K562 (cell line): Measurements from ENCODE around the gene TNNI2. TPM values are rescaled to one million over a fixed set of nuclear protein-coding genes. Genes with fewer than 3 reads are reported as not detected.

ENCODE experiments used
- ATAC-seq: fragments of 200-7000 bp; cut with Tn5 transposase; 3 replicates; pipeline ENCODE4 v1.9.1; 2020; ENCODE audit warnings: moderate library complexity
- BruUV-seq: library from RNA; stranded (reverse); fragments of 400-500 nt; replicated peaks from 2 replicates; lab custom pipeline; 2021; lab: Mats Ljungman, UMichigan
- CTCF ChIA-PET: fragments of 300-600 bp; formaldehyde crosslinking; extraction: SDS; loops from one replicate; lab custom pipeline; 2021; ENCODE audit warnings: low intra/inter-chr PET ratio; lab: Yijun Ruan, JAX
- POLR2A ChIA-PET: fragments of 300-600, 350-650 bp; sonication (Branson Sonifier 250); formaldehyde crosslinking; extraction: SDS; loops from one replicate; lab custom pipeline; 2021; ENCODE audit warnings: antibody characterized with exemption, inconsistent platforms; lab: Yijun Ruan, JAX
- DNase-seq, 4 experiments: peaks; one replicate each; pipeline versions ENCODE4 v3.0.0 to v3.0.0-alpha.2; 2011 to 2018; ENCODE audit warnings: low spot score in 3 of 4, mixed read lengths in 3 of 4; ENCODE audit errors: extremely low read depth in 1 of 4
- FAIRE-seq: peaks from 2 replicates; lab custom pipeline; 2011; peaks lifted over from hg19 to GRCh38; lab: Jason Lieb, UNC
- H2AFZ ChIP-seq: 2 replicates; pipeline ENCODE4 v1.6.0; 2011; ENCODE audit warnings: low read depth, low read length, control low read depth, inconsistent platforms
- H3K27ac ChIP-seq: fragments of 200-600 bp; 3 replicates; pipeline ENCODE4 v1.8.0; 2011; ENCODE audit warnings: low read depth, mild to moderate bottlenecking, control low read depth, inconsistent platforms, low read length, moderate library complexity, mixed read lengths; ENCODE audit errors: extremely low read depth
- H3K27me3 ChIP-seq, 2 experiments: fragments of 300-600 bp in 1 of 2; 2 replicates in 1 of 2; 3 replicates in 1 of 2; pipeline versions ENCODE4 v1.6.0 to v1.8.0; 2011; ENCODE audit warnings: inconsistent platforms in 2 of 2, low read length in 2 of 2, mild to moderate bottlenecking in 1 of 2, mixed read lengths in 1 of 2, moderate library complexity in 1 of 2; ENCODE audit not compliant: control insufficient read depth in 2 of 2, insufficient read depth in 2 of 2
- H3K36me3 ChIP-seq: fragments of 300-600 bp; 3 replicates; pipeline ENCODE4 v1.8.0; 2011; ENCODE audit warnings: mild to moderate bottlenecking, low read length, inconsistent platforms; ENCODE audit not compliant: control insufficient read depth, insufficient read depth
- H3K4me1 ChIP-seq, 2 experiments: fragments of 200-600 bp in 1 of 2; replicated peaks in 1 of 2; 2 replicates in 1 of 2; 3 replicates in 1 of 2; pipeline versions ENCODE4 v1.5.1 to v1.8.0; 2011; ENCODE audit warnings: inconsistent platforms in 2 of 2, low read length in 2 of 2, mild to moderate bottlenecking in 1 of 2, mixed read lengths in 1 of 2, moderate library complexity in 1 of 2; ENCODE audit not compliant: control insufficient read depth in 2 of 2, insufficient read depth in 2 of 2
- H3K4me2 ChIP-seq: 2 replicates; pipeline ENCODE4 v1.6.1; 2011; ENCODE audit warnings: low read length, control low read depth, inconsistent platforms, mixed read lengths; ENCODE audit not compliant: insufficient read depth
- H3K4me3 ChIP-seq: fragments of 200-600 bp; sonication (generic), shearing (Covaris generic); 2 replicates; pipeline ENCODE4 v1.5.1; 2016; ENCODE audit warnings: control low read depth, inconsistent platforms
- H3K79me2 ChIP-seq: fragments of 200-600 bp; 3 replicates; pipeline ENCODE4 v1.8.0; 2011; ENCODE audit warnings: low read length, inconsistent platforms; ENCODE audit not compliant: control insufficient read depth, insufficient read depth
- H3K9ac ChIP-seq, 2 experiments: 2 replicates each; pipeline versions ENCODE4 v1.6.0 to v1.6.1; 2011; ENCODE audit warnings: low read depth in 2 of 2, low read length in 2 of 2, control low read depth in 1 of 2, inconsistent platforms in 1 of 2, mild to moderate bottlenecking in 1 of 2, mixed read lengths in 1 of 2; ENCODE audit not compliant: insufficient read depth in 1 of 2
- H3K9me1 ChIP-seq: one replicate; pipeline ENCODE4 v1.6.0; 2011; ENCODE audit warnings: inconsistent platforms, mild to moderate bottlenecking, low read length, moderate library complexity; ENCODE audit not compliant: control insufficient read depth, insufficient read depth
- H3K9me3 ChIP-seq: replicated peaks from 2 replicates; pipeline ENCODE4 v1.5.1; 2011; ENCODE audit warnings: low read depth, low read length, inconsistent platforms; ENCODE audit not compliant: control insufficient read depth, insufficient read depth
- H4K20me1 ChIP-seq: replicated peaks from 2 replicates; pipeline ENCODE4 v1.6.1; 2011; ENCODE audit warnings: low read length, inconsistent platforms, mixed read lengths; ENCODE audit not compliant: control insufficient read depth, insufficient read depth
- BCOR ChIP-seq: fragments of 450-650 bp; IDR thresholded peaks from 2 replicates; pipeline ENCODE4 v1.6.1; 2016
- E2F4 ChIP-seq: sonication (generic); formaldehyde crosslinking; IDR thresholded peaks from 2 replicates; pipeline ENCODE4 v1.8.0; 2022; ENCODE audit warnings: mild to moderate bottlenecking, low read depth, missing genetic modification reagents
- NCOR1 ChIP-seq: fragments of 450-650 bp; IDR thresholded peaks from 2 replicates; pipeline ENCODE4 v1.6.1; 2016; ENCODE audit warnings: mild to moderate bottlenecking, moderate library complexity
- RFX5 ChIP-seq: IDR thresholded peaks from 2 replicates; pipeline ENCODE4 v1.6.1; 2011; ENCODE audit warnings: low read depth, mild to moderate bottlenecking, improper control_type of control experiment, low read length
- SAFB2 ChIP-seq: fragments of 200-400 bp; formaldehyde crosslinking; IDR thresholded peaks from 2 replicates; pipeline ENCODE4 v1.6.1; 2018; ENCODE audit warnings: borderline replicate concordance, low read length, low read depth, moderate library complexity; ENCODE audit not compliant: severe bottlenecking
- SAP30 ChIP-seq: fragments of 200-600 bp; sonication (generic); IDR thresholded peaks from 2 replicates; pipeline ENCODE4 v1.6.1; 2012; ENCODE audit warnings: borderline replicate concordance, low read depth, mild to moderate bottlenecking, moderate library complexity, low read length, control low read depth, inconsistent platforms; ENCODE audit not compliant: insufficient read depth, poor library complexity, severe bottlenecking
- TEAD2 ChIP-seq: fragments of 450-650 bp; IDR thresholded peaks from 2 replicates; pipeline ENCODE4 v1.6.1; 2016; ENCODE audit warnings: missing genetic modification characterization, control low read depth, missing compliant biosample characterization
- TFAP4 ChIP-seq: sonication (generic); formaldehyde crosslinking; IDR thresholded peaks from 2 replicates; pipeline ENCODE4 v1.8.0; 2022; ENCODE audit warnings: missing genetic modification reagents, mild to moderate bottlenecking, moderate library complexity, borderline replicate concordance
- ZBED1 ChIP-seq: IDR thresholded peaks from 2 replicates; pipeline ENCODE4 v1.6.1; 2014
- ZBTB11 ChIP-seq, 3 experiments: fragments of 200-800 bp in 1 of 3; fragments of 250-450 bp in 1 of 3; fragments of 450-650 bp in 1 of 3; sonication (Bioruptor Pico) in 1 of 3; sonication (Bioruptor generic) in 1 of 3; formaldehyde crosslinking in 1 of 3; IDR thresholded peaks; 2 replicates each; pipeline versions ENCODE4 v1.6.1 to v1.8.0; 2016 to 2022; ENCODE audit warnings: mild to moderate bottlenecking in 2 of 3, missing genetic modification characterization in 2 of 3, missing compliant biosample characterization in 1 of 3, moderate library complexity in 1 of 3
- ZNF436 ChIP-seq: fragments of 250-450, 450-650 bp; sonication (Bioruptor Pico); formaldehyde crosslinking; IDR thresholded peaks from 2 replicates; pipeline ENCODE4 v1.7.0; 2020; ENCODE audit warnings: mild to moderate bottlenecking
- WGBS: fragments of 100-300 bp; shearing (Covaris generic); methylation state at CpG from one replicate; pipeline ENCODE4 v1.1.6; 2016; ENCODE audit warnings: low coverage, mixed read lengths; ENCODE audit not compliant: insufficient coverage; ENCODE audit errors: missing lambda C conversion rate; 5-methylcytosine and 5-hydroxymethylcytosine counted together
- in situ Hi-C: fragments of 300-500 bp; cut with MboI; formaldehyde crosslinking; loops from 4 replicates; pipeline ENCODE4 v1.15.0; 2018; ENCODE audit warnings: inconsistent platforms, mixed read lengths
- intact Hi-C: fragments of 100-400 bp; cut with micrococcal nuclease; formaldehyde crosslinking; loops from 2 replicates; pipeline ENCODE4 v1.14.2; 2022
- polyA plus RNA-seq, 8 experiments: library from polyadenylated mRNA; depleted of rRNA in 4 of 8; stranded (reverse) in 5 of 8; unstranded in 3 of 8; fragments of >200 nt; fragmentation: Nextera tagmentation in 2 of 8; fragmentation: Illumina TruSeq in 1 of 8; extraction: Ambion mirVana in 2 of 8; extraction: Trizol in 1 of 8; gene quantifications; 2 replicates each; pipeline versions ENCODE4 v1.2.1 to v1.2.3, GENCODE V29; 2011 to 2014; ENCODE audit warnings: inconsistent platforms in 1 of 8, missing spikeins in 1 of 8
- total RNA-seq, 7 experiments: library from RNA; depleted of rRNA in 6 of 7; stranded (reverse); fragments of >200 nt in 6 of 7; fragmentation: Illumina TruSeq in 2 of 7; extraction: Trizol in 2 of 7; gene quantifications; 2 replicates each; pipeline versions ENCODE4 v1.2.1 to v1.2.3, GENCODE V29; 2011 to 2021; ENCODE audit warnings: low replicate concordance in 1 of 7

Gene TNNI2
- total and polyA plus RNA-seq, 9 of the 15 experiments (the other 6 are each of a cell fraction or from before 2014, with no cell fraction given), result not detected

GRCh38 chr11:1814691-1815090 lies 24.1 kb upstream of the TNNI2 start:
- Histone ChIP-seq H4K20me1 (no peaks in the 10 kb centered on the region), H3K9ac (no peak overlapping the region), H3K27ac (no peak overlapping the region), H3K4me1 (no peaks in the 10 kb centered on the region), H3K79me2 (no peaks in the 10 kb centered on the region), H3K4me2 (no peak overlapping the region), H3K4me3 (no peak overlapping the region), H3K36me3 (no peaks in the 10 kb centered on the region), H3K9me3 (no peaks in the 10 kb centered on the region; the same call in 1 of the 2 replicates), H3K27me3 (peaks cover 21 to 45% of the 10 kb centered on the region in 2 experiments), H2AFZ (no peak overlapping the region), H3K9me1 (no peaks in the 10 kb centered on the region)
- TF ChIP-seq NCOR1 (no peak), SAP30 (no peak), ZNF436 (CRISPR knock-in tag) (no peak), TFAP4 (CRISPR knock-in tag) (no peak), ZBED1 (no peak), BCOR (no peak), E2F4 (CRISPR knock-in tag) (no peak), RFX5 (no peak), SAFB2 (no peak), TEAD2 (no peak), ZBTB11 (CRISPR knock-in tag; IDR thresholded peaks at IDR 0.05) (no peak)
- ChIA-PET CTCF (no interaction called here), POLR2A (interaction anchor here (1.2 kb wide), 1 partner anchor 10 kb away, joined by 3 read pairs; no protein-coding TSS in a partner anchor)
- in situ Hi-C loops, result no loop called here
- WGBS, result 0% methylated on average over 10 of the region's 10 CpGs
- no peak for ATAC-seq
- DNase-seq, result no peak
- no peak for FAIRE-seq
- intact Hi-C loops, result no loop called here
- BruUV-seq, result no TSS peak
